Esophagus squamous epithelium (tissue), 5 donors: ENCODE data around the gene PTPRN2. TPM values are rescaled to one million over a fixed set of nuclear protein-coding genes. Genes with fewer than 3 reads are reported as not detected.
A peak's percentile ranks its signal among the peaks of the same experiment; 100 is the strongest.
"Not testable (repeated sequence)": the region's sequence is repeated elsewhere in the genome, so short reads cannot be mapped to it uniquely, and the experiment has no call there.

ENCODE experiments used
- DNase-seq: peaks from one replicate; lab custom pipeline; 2025; lab: John Stamatoyannopoulos, UW
- H3K27ac ChIP-seq, 4 donors: fragments of 200-600 bp; sonication (generic); one replicate each; pipeline ENCODE4 v1.5.1; 2016 to 2019; ENCODE audit warnings: mild to moderate bottlenecking in 1 of 4
- H3K27me3 ChIP-seq, 4 donors: fragments of 200-600 bp; sonication (generic); 1 replicate in 3 of 4; 2 replicates in 1 of 4; pipeline versions ENCODE4 v1.5.1 to v1.6.0; 2017 to 2021; ENCODE audit warnings: antibody characterized with exemption in 1 of 4
- H3K36me3 ChIP-seq, 3 donors: fragments of 200-600 bp; sonication (generic); one replicate each; pipeline ENCODE4 v1.5.1; 2016 to 2019
- H3K4me1 ChIP-seq, 3 donors: fragments of 200-600 bp; sonication (generic); one replicate each; pipeline ENCODE4 v1.5.1; 2017 to 2019
- H3K4me3 ChIP-seq, 4 donors: fragments of 200-600 bp; sonication (generic); 1 replicate in 3 of 4; 2 replicates in 1 of 4; pipeline ENCODE4 v1.5.1; 2016 to 2019; ENCODE audit warnings: mild to moderate bottlenecking in 2 of 4, moderate library complexity in 1 of 4
- H3K9me3 ChIP-seq, 3 donors: fragments of 200-600 bp; sonication (generic); one replicate each; pipeline ENCODE4 v1.5.1; 2016 to 2019
- POLR2A ChIP-seq, 4 donors: fragments of 450-650 bp; IDR thresholded peaks; one replicate each; pipeline ENCODE4 v1.6.1; 2017; ENCODE audit warnings: antibody characterized with exemption in 4 of 4, mild to moderate bottlenecking in 4 of 4, moderate library complexity in 3 of 4
- WGBS, 2 donors: methylation state at CpG; one replicate each; pipeline ENCODE4 v1.1.5; 2018; 5-methylcytosine and 5-hydroxymethylcytosine counted together
- intact Hi-C: fragments of 100-400 bp; cut with DNase I; formaldehyde crosslinking; loops from one replicate; pipeline ENCODE4 v1.15.0; 2022
- total RNA-seq, 4 donors: library from RNA; depleted of rRNA; stranded (reverse); fragments of >200 nt; gene quantifications; one replicate each; pipeline ENCODE4 v1.1.0, GENCODE V29; 2016
- TF ChIP-seq, protein P1 (sequence below), 6 experiments: fragments of 450-650 bp in 4 of 6; fragments of 200-600 bp in 2 of 6; sonication (generic) in 2 of 6; IDR thresholded peaks; one replicate each; pipeline ENCODE4 v1.5.1; 2016 to 2019; ENCODE audit warnings: antibody characterized with exemption in 6 of 6, mild to moderate bottlenecking in 4 of 6, moderate library complexity in 4 of 6
- donor health status: DM: yes; HTN: yes; CAD: no.

PTPRN2 gene
- total RNA-seq, 4 donors from 2014 or later, result 0.38 to 2.7 (median 1.0) TPM

DNA sequence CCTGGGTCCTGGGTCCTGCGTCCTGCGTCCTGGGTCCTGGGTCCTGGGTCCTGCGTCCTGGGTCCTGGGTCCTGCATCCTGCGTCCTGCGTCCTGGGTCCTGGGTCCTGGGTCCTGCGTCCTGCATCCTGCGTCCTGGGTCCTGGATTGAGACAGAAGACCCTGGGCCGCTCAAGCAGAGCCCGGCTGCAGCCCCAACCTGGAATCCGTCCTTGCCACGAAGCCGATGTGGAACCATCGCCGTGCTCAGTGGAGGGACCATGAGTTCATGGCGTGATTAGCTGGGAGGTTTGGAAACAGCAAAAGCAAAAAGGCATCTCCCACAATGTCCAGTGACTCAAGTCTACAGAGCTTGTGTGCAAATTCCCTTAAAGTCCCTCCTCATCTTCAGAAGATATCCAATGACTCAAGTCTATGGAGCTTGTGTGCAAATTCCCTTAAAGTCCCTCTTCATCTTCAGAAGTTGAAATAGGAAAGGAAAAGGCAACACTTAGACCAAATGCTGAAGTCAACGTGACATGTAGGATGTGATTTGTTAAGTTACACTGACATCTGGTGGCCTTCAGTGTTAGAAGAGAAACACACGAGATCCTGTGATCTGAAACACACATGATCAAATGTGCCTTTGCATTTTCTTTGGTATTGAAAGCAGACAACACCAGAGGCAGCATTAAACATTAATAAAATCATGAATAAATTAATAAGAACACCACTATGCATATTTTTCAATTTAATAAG is 179.9 kb downstream of the PTPRN2 start:
- H3K36me3 ChIP-seq, result no peaks in the 10 kb centered on the region
- intact Hi-C loops, result no loop called here
- H3K4me1 ChIP-seq, result peaks cover 10 to 19% (median 13%) of the 10 kb centered on the region in 3 donors
- WGBS, 2 donors, result 0 to 65% methylated on average over 2 to 9 of the region's 17 CpGs
- H3K27ac ChIP-seq, result no peak overlapping the region
- no peak for DNase-seq
- peaks cover 0 to 30% (median 0%) of the 10 kb centered on the region in 4 donors for H3K27me3 ChIP-seq
- H3K4me3 ChIP-seq, result no peak overlapping the region
- TF ChIP-seq, protein P1, sequence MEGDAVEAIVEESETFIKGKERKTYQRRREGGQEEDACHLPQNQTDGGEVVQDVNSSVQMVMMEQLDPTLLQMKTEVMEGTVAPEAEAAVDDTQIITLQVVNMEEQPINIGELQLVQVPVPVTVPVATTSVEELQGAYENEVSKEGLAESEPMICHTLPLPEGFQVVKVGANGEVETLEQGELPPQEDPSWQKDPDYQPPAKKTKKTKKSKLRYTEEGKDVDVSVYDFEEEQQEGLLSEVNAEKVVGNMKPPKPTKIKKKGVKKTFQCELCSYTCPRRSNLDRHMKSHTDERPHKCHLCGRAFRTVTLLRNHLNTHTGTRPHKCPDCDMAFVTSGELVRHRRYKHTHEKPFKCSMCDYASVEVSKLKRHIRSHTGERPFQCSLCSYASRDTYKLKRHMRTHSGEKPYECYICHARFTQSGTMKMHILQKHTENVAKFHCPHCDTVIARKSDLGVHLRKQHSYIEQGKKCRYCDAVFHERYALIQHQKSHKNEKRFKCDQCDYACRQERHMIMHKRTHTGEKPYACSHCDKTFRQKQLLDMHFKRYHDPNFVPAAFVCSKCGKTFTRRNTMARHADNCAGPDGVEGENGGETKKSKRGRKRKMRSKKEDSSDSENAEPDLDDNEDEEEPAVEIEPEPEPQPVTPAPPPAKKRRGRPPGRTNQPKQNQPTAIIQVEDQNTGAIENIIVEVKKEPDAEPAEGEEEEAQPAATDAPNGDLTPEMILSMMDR (IDR thresholded peaks at IDR 0.05), result peak in 5 of 6 experiments; percentile 35 to 73 (median 46)
- TF ChIP-seq POLR2A (IDR thresholded peaks at IDR 0.05), result no peak
- no peaks in the 10 kb centered on the region for H3K9me3 ChIP-seq

DNA sequence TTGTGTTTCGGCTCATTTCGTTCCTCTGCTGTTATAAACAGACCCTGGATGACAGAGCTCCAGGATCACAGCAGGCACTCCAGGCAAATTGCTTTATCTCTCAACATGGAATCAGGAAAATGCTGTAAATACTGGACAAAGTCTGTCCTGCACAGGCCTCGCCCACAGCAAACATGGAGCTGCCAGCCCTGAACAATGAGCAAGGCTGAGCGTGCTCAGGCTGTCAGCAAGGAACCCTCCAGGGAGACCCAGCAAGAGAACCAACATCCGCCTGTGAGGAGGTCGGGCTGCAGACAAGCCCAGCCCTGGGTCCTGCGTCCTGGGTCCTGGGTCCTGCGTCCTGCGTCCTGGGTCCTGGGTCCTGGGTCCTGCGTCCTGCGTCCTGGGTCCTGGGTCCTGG is 180.8 kb downstream of the PTPRN2 start:
- TF ChIP-seq POLR2A (IDR thresholded peaks at IDR 0.05), result no peak
- TF ChIP-seq, protein P1 (IDR thresholded peaks at IDR 0.05), result no peak

DNA sequence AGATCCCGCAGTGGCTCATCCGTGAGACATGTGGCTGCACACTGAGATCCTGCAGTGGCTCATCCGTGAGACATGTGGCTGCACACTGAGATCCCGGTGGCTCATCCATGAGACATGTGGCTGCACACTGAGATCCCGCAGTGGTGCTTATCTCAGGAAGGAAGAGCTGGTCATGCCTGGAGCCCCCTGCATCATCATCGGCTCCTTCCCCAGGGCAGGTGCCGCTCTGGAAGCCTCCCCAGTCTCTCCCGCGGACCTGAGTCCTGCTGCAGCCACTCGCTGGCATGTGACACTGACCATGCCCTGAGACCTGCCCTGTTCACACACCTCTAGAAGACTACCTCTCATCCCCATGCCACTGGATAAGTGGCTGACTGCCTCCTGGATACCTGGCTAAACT is 181.3 kb downstream of the PTPRN2 start:
- TF ChIP-seq, protein P1 (IDR thresholded peaks at IDR 0.05), result no peak
- TF ChIP-seq POLR2A (IDR thresholded peaks at IDR 0.05), result no peak
- WGBS, 2 donors, result 92 to 98% methylated on average over 7 to 8 of the region's 10 CpGs
- H3K9me3 ChIP-seq, result no peaks in the 10 kb centered on the region
- intact Hi-C loops, result no loop called here
- no peak for DNase-seq
- no peaks in the 10 kb centered on the region for H3K36me3 ChIP-seq
- no peak overlapping the region for H3K27ac ChIP-seq
- H3K4me1 ChIP-seq, result peaks cover 16 to 30% (median 17%) of the 10 kb centered on the region in 3 donors
- H3K4me3 ChIP-seq, result no peak overlapping the region
- peaks cover 0 to 33% (median 0%) of the 10 kb centered on the region in 4 donors for H3K27me3 ChIP-seq

More for the DNA sequence above, 180.8 kb downstream of the PTPRN2 start:
- Histone ChIP-seq H3K27ac (no peak overlapping the region), H3K27me3 (peaks cover 0 to 30% (median 0%) of the 10 kb centered on the region in 4 donors), H3K4me3 (no peak overlapping the region), H3K4me1 (peaks cover 16 to 28% (median 17%) of the 10 kb centered on the region in 3 donors), H3K36me3 (no peaks in the 10 kb centered on the region), H3K9me3 (no peaks in the 10 kb centered on the region)
- no peak for DNase-seq
- intact Hi-C loops, result no loop called here
- WGBS, 2 donors, result 65 to 80% methylated on average over 4 to 7 of the region's 11 CpGs

DNA sequence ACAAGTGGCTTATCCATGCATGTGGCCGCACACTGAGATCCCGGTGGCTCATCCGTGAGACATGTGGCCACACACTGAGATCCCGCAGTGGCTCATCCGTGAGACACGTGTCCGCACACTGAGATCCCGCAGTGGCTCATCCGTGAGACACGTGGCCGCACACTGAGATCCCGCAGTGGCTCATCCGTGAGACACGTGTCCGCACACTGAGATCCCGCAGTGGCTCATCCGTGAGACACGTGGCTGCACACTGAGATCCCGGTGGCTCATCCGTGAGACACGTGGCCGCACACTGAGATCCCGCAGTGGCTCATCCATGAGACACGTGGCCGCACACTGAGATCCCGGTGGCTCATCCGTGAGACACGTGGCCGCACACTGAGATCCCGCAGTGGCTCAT is 181.9 kb downstream of the PTPRN2 start:
- H3K9me3 ChIP-seq, DNase-seq, H3K27ac ChIP-seq, H3K36me3 ChIP-seq, intact Hi-C loops, H3K4me3 ChIP-seq: not testable (repeated sequence)
- peaks cover 0 to 35% (median 0%) of the 10 kb centered on the region in 4 donors for H3K27me3 ChIP-seq
- 87 to 93% methylated on average over 11 of the region's 30 CpGs for WGBS, 2 donors
- peaks cover 16 to 30% (median 17%) of the 10 kb centered on the region in 3 donors for H3K4me1 ChIP-seq

DNA sequence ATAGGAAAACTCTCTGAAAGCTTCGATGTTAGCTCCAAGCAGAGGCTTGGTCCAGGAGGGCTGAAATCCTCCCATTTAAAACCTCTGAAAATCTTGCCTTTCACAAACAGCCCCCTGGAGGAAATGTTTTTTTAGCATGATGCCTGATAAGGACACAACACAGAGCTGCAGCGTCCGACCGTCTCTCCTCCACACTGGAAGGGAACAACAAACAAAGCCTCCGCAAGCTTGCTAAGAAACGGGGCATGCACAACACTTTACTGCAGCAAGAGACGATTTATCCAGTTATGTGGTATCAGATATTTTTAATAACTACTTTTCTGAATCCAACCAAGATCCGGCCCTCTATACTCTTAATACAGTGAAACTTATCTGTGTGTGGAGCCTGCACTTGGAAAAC is 182.3 kb downstream of the PTPRN2 start:
- H3K9me3 ChIP-seq, result no peaks in the 10 kb centered on the region
- no peak overlapping the region for H3K27ac ChIP-seq
- intact Hi-C loops, result no loop called here
- H3K4me1 ChIP-seq, result peaks cover 16 to 30% (median 17%) of the 10 kb centered on the region in 3 donors
- no peak for DNase-seq
- H3K36me3 ChIP-seq, result no peaks in the 10 kb centered on the region
- TF ChIP-seq POLR2A (IDR thresholded peaks at IDR 0.05), result no peak
- TF ChIP-seq, protein P1 (IDR thresholded peaks at IDR 0.05), result no peak
- H3K27me3 ChIP-seq, result peaks cover 0 to 31% (median 0%) of the 10 kb centered on the region in 4 donors
- WGBS, 2 donors, result 79 to 89% methylated on average over 7 of the region's 8 CpGs
- H3K4me3 ChIP-seq, result no peak overlapping the region
